AML-193 (cell line): ENCODE measurements around the gene C3AR1.
"Not testable (repeated sequence)": the region's sequence is repeated elsewhere in the genome, so short reads cannot be mapped to it uniquely, and the experiment has no call there.

ENCODE experiments used
- DNase-seq, 2 experiments: peaks; one replicate each; lab custom pipeline; 2025; lab: John Stamatoyannopoulos, UW

Gene C3AR1

GRCh38 chr12:8028267-8028666 is 37.9 kb downstream of the C3AR1 start:
- DNase-seq, result no peak

- DNase-seq, result no peak
These were observed 38.3 kb downstream of the C3AR1 start for GRCh38 chr12:8027856-8028255.

- DNase-seq, result peak; percentile 95 to 97
These were observed 39.8 kb downstream of the C3AR1 start for GRCh38 chr12:8026291-8026900.

DNA sequence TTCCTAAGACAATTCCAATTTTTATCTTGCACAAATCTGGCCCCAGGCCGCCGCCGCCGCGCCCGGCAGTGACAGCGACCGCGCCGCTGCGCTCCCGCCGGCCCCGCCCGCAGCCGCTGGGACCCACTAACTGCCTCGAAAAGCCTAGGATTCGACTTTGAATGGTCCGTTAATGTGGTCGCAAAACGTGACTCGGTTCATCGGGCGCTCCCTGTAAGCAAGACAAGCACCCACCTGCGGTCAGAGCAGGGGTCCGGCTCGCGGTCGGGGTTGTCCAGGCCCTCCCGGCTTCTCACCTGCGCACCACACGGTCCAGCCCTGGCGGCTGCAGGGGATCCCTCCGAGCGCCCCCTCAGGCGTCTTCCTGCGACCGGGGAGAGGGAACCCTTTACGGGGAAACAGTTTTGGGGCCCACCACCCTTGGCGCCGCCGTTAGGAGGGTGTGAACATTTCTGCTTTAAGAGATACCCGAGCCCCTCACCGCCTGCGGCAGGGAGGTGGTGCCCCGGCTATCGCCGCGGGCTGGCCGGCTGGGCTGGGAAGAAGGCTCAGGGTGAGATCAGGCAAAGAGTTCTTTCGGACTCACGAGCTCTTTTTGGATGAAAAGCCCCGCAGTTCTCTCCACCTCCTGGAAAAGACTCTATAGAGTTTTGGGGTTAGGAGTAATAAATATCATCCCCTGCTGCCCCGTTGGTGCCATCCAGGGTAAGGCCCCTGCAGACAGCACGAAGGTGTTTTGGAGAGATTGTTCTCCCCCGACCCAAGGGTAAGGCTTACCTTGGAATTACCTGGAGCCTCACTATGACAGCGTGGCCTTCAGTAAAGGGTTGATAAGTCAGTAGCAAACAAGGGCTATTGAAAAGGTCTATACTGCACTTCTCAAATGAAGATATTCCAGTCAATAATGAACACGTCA is 47.2 kb downstream of the C3AR1 start:
- DNase-seq, result no peak

DNA sequence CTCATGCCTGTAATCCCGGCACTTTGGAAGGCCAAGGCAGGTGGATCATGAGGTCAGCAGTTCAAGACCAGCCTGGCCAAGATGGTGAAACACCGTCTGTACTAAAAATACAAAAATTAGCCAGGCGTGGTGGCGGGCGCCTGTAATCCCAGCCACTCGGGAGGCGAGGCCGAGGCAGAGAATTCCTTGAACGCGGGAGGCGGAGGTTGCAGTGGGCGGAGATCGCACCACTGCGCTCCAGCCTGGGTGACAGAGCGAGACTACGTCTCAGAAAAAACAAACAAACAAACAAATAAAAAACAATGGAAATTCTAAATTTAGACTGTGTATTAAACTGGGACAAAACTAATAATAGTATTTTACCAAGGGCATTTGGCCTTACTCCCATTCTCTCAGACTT is 47.9 kb downstream of the C3AR1 start:
- not testable (repeated sequence) for DNase-seq

DNA sequence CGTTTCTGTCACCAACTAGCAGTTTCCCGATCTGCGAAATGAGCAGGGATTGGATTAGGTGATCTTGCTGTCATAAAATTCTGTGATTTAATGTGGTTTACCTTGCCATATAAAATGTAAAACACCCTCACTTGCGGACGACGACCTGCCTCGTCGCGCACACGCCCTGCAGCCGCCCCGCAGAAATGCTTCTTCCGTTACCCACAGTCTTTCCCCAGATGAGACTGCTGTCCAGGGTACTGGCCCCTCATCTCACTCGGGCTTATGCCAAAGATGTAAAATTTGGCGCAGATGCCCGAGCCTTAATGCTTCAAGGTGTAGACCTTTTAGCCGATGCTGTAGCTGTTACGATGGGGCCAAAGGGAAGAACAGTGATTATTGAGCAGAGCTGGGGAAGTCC is 51.3 kb downstream of the C3AR1 start:
- DNase-seq, result no peak

DNA sequence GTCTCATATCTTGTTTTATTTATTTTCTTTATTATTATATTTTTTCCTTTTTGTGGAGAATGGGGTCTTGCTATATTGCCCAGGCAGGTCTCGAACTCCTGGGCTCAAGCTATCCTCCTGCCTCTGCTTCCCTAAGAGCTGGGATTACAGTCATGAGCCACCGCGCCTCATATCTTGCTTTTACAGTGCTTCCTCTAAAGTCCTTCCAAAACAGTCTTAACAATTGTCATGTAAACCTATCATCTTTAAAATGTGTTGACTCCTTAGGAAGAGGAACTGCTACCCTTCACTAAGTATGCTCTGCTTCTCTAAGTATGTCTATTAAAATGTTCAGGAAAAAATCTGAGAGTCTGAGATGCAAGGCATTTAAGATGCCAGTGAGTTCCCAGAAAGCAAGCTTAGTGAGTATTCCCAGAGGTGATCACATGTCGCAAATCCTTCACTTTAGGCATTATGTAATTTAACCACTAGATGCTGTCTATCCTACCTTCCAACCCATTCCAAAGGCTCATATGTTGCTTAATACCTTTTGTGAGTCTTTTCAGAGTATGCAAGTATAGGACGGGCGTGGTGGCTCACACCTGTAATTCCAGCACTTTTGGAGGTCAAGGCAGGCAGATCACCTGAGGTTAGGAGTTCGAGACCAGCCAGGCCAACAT is 53.4 kb downstream of the C3AR1 start:
- DNase-seq, result no peak

- no peak for DNase-seq
These were observed 54.8 kb downstream of the C3AR1 start for GRCh38 chr12:8011331-8011730.
